ENCODE results near the gene AUTS2. TPM values are rescaled to one million over a fixed set of nuclear protein-coding genes. Genes with fewer than 3 reads are reported as not detected.

AUTS2 gene
- total RNA-seq, 2 donors from 2014 or later = 0.53 to 2.2 TPM

DNA sequence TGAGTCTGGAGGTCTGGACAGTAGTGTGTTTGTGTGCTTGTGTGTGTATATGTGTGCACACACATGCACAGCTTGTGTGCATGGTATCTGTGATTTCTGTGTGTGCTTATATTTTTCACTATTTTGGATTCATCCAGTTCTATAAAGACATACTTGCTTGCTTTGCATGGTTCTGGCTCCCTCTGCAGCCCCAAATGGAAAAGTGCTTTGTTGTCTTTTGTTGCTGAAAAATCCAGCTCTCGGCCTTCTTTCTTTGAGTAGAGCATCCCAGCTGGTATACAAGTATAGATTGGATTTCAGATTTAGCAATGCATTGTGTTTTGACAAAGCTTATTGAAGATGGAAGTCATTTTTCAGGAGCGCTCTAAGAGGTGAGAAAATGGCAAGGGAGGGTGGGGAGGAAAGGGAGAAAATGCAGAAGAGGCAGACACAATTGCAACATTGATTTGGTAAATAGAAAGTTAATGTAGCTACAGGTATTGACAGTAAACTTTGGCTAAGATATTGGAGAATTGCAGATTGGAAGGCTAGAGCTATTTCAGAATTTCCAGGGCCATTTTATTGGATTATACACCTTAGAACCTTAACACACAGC is 333.9 kb downstream of the AUTS2 start:
- DNase-seq (ENCODE audit: low spot score in 2 of 2) = no peak
- Mint-ChIP-seq H3K36me3 (no peaks in the 10 kb centered on the region), H3K9me3 (peaks cover 4 to 6% of the 10 kb centered on the region in 2 donors), H3K27ac (no peak overlapping the region)
- no peak for ATAC-seq

DNA sequence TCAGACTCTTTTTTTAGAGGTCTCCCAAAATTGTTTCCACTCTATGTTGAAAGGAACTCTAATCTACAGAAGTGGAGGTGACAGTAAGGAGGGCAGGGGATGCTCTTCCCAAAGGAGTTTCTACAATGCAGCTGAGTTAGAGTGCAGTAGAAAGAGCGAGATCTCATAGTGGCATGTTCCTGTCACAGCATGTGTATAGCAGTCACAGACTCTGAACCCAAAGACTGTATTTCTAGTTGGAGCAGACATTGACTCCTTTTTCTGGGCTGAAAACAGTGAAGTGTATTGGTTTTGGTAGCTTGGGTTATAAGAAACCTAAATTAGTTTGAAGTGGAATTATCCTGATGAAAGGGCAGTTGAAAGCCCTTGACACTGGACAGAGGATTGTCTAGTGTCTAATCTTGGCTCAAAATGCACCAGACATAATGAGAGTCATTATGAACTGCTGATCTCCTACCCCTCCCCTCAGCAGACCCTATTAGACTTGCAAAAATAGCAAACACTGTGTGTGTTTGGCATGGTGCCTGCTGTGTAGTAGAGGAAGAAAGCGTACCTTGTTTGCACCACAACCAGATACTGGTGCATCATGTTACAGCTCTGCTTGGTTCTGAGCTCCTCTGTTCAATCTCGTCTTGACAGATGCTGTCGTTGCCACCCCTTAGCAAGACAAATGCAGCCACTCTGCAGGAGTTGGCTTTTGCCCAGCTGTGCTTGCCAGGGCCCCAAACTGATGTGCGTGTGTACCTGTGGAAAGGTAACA is 336.0 kb downstream of the AUTS2 start:
- H3K27ac Mint-ChIP-seq = no peak overlapping the region
- no peaks in the 10 kb centered on the region for H3K36me3 Mint-ChIP-seq
- no peak for ATAC-seq
- no peak for DNase-seq (ENCODE audit: low spot score in 2 of 2)
- H3K9me3 Mint-ChIP-seq = peaks cover 2 to 3% of the 10 kb centered on the region in 2 donors

DNA sequence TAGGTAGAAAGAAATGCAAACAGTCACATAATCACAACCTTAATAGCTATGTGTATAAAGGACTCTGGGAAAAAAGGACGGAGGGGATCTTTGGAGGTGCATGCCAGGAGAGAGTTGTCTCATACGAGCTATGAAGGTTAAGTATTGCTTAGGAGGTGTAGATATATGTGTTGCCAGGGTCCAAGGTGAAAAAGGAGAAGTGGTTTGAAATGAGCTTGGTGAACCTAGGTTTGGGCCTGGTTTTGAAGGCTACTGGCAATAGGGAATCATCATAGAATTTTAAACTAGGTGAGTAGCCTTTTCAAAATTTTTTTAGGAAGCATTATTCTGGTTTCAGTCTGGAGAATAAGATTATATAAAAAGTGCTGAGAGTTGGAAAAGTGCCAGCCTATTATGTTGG is 336.8 kb downstream of the AUTS2 start:
- no peak for DNase-seq (ENCODE audit: low spot score in 2 of 2)
- Mint-ChIP-seq H3K9me3 (peaks cover 0 to under 1% of the 10 kb centered on the region in 2 donors), H3K27ac (no peak overlapping the region), H3K36me3 (no peaks in the 10 kb centered on the region)
- ATAC-seq = no peak

DNA sequence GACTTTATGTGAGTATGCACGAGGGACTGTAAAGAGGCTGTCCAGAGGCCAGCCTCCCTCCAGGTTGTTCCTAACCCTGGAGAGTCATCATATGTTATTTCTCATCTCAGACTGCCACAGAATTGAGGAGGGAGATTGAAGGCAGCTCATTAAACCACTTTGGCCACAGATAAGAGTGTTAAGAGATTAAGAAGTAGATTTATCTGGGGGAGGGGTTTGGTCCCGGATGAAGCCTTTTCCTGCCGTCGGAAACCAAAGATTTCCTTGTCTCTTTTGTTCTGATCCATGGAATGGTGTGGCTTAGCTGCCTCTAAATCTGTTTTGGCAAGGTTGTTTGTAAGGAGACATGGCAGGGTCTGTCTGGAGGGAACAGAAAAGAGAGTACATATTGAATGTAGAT is 338.8 kb downstream of the AUTS2 start:
- DNase-seq (ENCODE audit: low spot score in 2 of 2) = no peak
- peaks cover 0 to 7% of the 10 kb centered on the region in 2 donors for H3K9me3 Mint-ChIP-seq
- ATAC-seq = no peak
- H3K36me3 Mint-ChIP-seq = no peaks in the 10 kb centered on the region
- no peak overlapping the region for H3K27ac Mint-ChIP-seq

DNA sequence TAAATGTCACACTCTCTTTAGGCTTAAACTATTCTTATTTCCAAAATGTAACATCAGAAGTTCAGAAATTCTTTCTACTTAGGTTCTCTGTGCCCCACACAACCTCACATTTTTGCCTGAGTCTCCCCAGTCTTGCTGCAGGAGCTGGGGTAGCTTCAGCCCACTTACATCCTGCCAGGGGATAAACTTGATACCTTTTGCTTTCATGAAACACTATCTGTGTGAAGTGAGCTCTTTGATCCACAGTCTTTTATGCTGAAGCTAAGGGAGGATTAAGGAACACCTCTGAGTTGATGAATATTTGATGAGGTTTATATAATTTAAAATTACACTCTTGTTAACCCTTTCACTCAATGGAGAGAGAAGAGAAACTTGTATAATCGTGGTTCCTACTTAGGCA is 341.0 kb downstream of the AUTS2 start:
- H3K36me3 Mint-ChIP-seq = no peaks in the 10 kb centered on the region

DNA sequence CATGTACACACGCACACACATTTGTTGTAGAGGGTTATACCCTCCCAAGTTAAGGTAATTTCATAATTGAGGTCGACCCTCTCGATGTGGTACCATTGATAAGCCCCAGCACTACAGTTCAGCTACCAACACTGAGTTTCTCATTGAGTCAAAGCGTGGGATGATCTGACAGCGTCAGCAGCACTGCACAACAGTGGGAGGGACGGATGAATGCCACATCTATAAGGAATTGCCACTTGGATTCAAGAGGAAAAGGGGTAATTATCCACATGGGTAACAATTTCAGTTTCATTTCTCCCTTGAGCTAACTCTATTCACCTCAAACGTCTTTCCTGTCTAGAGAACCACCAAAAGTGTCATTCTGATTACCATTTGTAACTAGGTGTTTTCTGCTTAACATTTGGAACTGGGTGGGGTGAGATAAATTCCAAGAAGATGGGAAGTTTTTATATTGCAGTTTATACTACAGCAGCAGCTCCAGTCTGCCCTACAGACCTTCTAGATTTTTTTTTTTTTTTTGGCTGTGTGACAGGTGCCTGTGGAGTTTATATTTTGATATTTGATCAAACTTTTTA is 342.9 kb downstream of the AUTS2 start:
- peaks cover 0 to 7% of the 10 kb centered on the region in 2 donors for H3K9me3 Mint-ChIP-seq
- no peak overlapping the region for H3K27ac Mint-ChIP-seq
- ATAC-seq = no peak
- no peaks in the 10 kb centered on the region for H3K36me3 Mint-ChIP-seq
- DNase-seq (ENCODE audit: low spot score in 2 of 2) = no peak

More for the DNA sequence above, 341.0 kb downstream of the AUTS2 start:
- no peak for DNase-seq (ENCODE audit: low spot score in 2 of 2)
- no peak for ATAC-seq
- H3K9me3 Mint-ChIP-seq = peaks cover 0 to 7% of the 10 kb centered on the region in 2 donors
- H3K27ac Mint-ChIP-seq = no peak overlapping the region

DNA sequence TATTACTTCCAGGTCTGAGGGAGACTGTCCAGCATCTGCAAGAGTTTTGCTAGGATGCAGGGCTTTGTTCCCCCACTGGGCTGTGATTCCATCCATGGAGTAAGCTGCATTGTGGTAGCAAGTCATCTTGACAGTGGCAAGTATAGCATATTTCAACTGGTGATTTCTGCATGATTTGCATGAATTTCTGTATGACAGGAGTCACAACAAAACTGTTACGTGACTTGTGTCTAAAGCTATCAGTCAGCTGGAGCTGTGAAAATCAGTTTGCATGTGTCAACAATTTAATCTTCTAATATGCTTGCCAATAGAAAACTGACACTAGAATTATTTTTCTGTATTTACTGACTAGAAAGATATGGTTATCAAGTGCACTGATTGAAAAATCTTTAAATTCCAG is 344.3 kb downstream of the AUTS2 start:
- Mint-ChIP-seq H3K27ac (no peak overlapping the region), H3K36me3 (no peaks in the 10 kb centered on the region), H3K9me3 (peaks cover 0 to 7% of the 10 kb centered on the region in 2 donors)
- no peak for ATAC-seq
- no peak for DNase-seq (ENCODE audit: low spot score in 2 of 2)

DNA sequence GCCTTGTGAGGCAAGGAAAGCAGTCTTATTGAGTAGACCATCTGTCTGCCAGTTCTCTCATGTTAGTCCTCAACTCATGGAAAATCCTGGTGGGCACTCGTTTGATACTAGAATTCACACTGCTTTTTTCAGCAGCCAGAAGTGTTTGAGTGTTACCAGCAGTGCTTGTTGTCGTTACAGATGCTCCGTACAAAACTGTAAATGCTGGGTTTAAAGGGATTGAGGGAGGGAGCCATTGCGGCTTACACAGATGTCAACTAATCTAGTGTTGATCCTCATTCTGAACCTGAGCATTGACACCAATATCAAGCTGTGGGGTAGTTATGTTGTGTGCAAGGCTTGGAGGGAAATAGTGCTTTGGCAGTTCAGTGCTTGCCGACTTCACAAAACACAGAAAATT is 348.6 kb downstream of the AUTS2 start:
- ATAC-seq = no peak
- H3K9me3 Mint-ChIP-seq = no peaks in the 10 kb centered on the region
- no peaks in the 10 kb centered on the region for H3K36me3 Mint-ChIP-seq
- no peak overlapping the region for H3K27ac Mint-ChIP-seq
- no peak for DNase-seq (ENCODE audit: low spot score in 2 of 2)

DNA sequence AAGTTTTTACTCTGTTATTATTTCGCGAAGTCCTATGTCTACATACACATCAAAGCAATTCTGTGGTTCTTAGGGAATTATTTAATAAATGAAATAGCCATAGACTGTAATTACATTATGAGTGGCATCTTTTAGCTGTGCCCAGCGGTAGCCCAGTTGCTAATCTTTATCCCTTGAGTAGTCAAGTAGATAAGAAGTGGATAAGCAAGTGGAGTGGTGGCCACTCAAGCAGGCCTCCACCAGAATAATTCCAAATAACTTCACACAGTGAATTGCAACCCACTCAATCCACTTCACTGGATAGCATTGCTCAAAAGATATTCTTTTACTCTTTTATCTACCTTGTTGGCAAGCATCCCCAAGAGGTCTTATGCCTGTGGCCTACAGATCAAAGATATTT is 349.7 kb downstream of the AUTS2 start:
- Mint-ChIP-seq H3K9me3 (no peaks in the 10 kb centered on the region), H3K27ac (no peak overlapping the region), H3K36me3 (no peaks in the 10 kb centered on the region)
- no peak for DNase-seq (ENCODE audit: low spot score in 2 of 2)
- ATAC-seq = no peak

DNA sequence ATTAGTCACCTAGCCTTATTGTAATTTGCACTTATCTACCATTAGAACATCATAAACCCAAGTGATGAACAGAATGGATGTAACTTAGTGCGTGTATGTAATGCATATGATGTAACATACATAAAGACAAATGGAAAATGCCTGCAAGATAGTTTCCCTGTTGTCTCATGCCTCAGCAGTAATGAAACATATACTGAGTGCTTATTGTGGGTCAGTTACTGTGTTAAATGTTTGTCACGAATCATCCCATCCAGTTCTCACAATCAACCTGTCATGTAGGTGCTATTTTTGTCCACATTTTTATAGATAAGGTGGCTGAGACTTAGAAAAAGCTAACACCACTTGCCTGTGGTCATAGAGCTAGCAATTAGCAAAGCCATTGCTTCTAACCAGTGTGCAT is 350.8 kb downstream of the AUTS2 start:
- DNase-seq (ENCODE audit: low spot score in 2 of 2) (no peak), ATAC-seq (no peak)
- H3K36me3 Mint-ChIP-seq = no peaks in the 10 kb centered on the region
- H3K27ac Mint-ChIP-seq = no peak overlapping the region
- no peaks in the 10 kb centered on the region for H3K9me3 Mint-ChIP-seq

DNA sequence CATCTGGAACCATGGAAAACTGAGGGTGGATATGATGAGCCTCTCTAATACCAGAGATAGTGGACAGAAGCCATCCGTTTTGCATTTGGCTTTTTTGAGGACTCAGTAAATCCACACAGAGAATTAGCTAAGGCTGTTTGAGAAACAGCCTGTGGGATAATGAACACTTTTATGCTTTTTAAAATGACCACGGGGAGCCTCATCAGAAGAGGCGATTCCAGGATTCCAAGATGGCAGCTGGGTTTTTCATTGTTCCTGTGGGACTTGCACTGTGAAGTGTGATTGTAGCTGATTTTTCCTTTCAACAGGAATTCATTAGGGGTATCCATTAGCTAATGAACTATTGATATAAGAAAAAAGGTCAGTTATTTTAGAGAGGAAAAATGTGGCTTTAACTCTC is 353.2 kb downstream of the AUTS2 start:
- no peak for DNase-seq (ENCODE audit: low spot score in 2 of 2)
- Mint-ChIP-seq H3K9me3 (no peaks in the 10 kb centered on the region), H3K36me3 (no peaks in the 10 kb centered on the region), H3K27ac (no peak overlapping the region)
- ATAC-seq = no peak

DNA sequence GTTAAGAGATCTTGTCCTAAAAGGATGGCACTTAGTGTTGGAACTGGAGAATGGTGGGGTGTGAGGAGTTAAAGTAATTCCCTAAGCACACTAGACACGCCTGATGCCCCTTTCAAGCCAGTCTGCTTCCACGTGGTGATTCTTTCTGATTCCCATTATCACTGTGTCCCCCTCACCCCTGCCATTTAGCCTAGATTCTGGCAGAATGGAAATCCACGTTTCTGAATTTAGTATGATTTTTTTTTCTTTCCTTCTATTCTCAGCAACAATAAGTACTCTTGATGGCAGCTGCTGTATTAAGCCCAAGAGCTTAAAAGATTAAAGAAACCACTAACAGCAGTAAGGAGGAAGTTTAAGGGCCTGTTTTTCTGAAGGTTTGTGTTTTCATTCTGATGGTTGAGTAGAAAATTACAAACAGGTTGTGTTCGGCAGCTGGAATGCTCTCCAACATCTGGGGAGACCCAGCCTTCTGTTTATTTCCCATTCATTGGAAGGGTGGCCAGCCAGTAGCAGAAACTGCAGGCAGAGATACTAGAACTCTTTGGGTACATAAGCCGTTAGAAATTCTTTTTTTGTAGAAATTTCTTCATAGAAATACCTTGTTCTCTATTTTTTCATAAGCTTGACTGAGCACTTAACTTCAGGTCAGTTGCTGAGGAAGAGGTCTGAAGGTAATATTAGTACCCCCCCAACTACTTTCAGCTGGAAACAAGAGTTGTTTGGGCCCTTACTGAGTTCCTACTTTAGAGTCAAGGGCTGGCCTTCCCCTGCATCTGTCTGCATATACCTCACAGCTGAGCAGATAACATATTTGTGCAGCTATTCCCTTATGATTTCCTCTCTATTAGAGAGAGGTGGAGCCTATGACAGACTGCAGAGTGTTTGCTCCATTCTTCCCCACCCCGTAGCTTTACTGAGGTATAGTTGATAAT is 355.1 kb downstream of the AUTS2 start:
- Mint-ChIP-seq H3K9me3 (no peaks in the 10 kb centered on the region), H3K27ac (no peak overlapping the region), H3K36me3 (no peaks in the 10 kb centered on the region)
- ATAC-seq (no peak), DNase-seq (ENCODE audit: low spot score in 2 of 2) (no peak)

DNA sequence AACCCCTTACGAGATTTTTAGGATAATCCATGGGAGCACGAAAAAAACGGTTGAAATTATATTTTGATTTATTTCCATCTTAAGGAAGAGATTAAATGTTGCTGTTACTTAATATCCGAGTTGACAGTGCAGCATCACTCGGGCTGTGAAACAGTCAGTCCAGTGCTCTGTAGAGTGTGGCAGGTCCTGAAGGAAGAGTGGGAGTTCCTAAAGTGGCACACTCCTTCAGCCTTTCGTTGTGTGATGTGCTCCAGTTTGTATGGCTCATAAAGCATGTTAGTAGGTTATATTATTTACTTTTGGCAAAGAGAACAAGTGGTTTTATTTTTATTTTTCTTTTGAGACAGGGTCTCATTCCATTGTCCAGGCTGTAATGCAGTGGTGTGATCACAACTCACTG is 358.3 kb downstream of the AUTS2 start:
- DNase-seq (ENCODE audit: low spot score in 2 of 2) (no peak), ATAC-seq (no peak)
- no peaks in the 10 kb centered on the region for H3K9me3 Mint-ChIP-seq
- H3K36me3 Mint-ChIP-seq = no peaks in the 10 kb centered on the region
- H3K27ac Mint-ChIP-seq = no peak overlapping the region

DNA sequence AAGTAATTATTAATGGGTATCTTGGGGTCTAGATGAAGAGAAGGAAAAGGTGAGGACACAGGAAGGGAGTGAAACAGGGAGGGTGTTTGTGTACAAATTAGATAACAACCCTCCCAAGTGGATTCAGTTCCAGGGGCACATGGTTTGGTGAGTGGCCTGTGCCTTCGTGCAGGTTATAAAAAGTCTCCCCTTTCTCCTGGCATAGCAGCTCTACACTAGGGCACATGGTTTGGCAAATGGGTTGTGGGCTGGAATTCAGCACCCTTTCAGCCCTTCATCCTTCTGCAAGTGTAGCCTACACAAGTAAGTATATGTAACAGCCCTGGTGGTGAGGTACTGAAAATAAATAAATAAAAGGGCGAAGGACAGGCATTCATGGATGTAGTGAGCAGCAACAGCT is 359.4 kb downstream of the AUTS2 start:
- no peaks in the 10 kb centered on the region for H3K36me3 Mint-ChIP-seq
- H3K9me3 Mint-ChIP-seq = no peaks in the 10 kb centered on the region
- H3K27ac Mint-ChIP-seq = no peak overlapping the region
- DNase-seq (ENCODE audit: low spot score in 2 of 2) = no peak
- ATAC-seq = no peak

DNA sequence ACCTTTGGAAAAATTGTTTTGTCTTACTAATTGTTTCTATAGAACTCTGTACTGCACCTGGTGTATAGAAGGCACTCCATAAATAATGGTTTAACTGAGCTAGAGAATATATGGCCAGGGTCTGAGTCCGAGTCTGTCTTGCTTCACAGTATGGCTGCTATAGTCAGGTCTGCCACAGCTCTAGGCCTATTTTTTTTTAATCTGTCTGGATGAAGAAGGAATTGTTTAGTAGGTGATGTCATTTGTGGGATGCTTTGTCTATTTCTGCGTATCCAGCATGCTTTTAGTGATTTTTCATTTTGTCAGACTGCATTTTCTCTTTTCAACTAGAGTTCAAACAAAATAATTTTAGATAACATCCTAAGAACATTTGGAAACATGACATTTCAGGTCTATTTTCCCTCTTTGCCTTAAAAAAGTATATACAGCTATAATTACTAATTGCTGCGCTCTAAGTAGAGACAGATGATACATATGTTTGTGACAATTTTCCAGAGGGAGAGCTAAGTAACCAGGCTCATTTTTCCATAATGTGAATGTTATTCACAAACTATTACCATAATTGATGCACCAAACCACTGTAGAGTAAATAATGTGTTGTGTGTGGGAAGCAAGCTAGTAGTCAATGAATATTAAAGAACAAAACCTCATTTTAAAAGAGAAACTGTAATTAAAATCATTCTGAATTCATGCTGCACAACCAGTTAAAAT is 361.7 kb downstream of the AUTS2 start:
- DNase-seq (ENCODE audit: low spot score in 2 of 2) (no peak), ATAC-seq (no peak)
- Mint-ChIP-seq H3K27ac (no peak overlapping the region), H3K36me3 (no peaks in the 10 kb centered on the region), H3K9me3 (peaks cover 0 to 3% of the 10 kb centered on the region in 2 donors)

DNA sequence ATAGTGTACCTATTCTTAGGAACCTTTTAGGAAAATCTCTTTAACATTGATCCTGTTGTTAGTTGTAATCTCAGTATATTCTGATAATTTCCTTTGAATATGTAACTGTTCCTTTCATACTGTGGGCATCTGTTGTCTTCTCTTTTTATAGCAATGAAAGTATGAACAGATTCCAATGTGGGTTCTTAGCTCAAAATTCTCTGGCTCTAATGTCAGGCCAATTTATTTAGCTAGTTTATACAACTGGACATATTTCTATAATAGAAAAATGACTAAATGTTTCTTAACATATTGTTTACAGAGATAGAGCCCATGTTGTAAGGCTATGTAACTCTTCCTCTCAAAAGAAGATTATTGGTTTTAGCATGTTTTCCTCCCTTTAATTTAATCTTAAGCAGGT is 363.2 kb downstream of the AUTS2 start:
- DNase-seq (ENCODE audit: low spot score in 2 of 2) (no peak), ATAC-seq (no peak)
- no peak overlapping the region for H3K27ac Mint-ChIP-seq
- H3K36me3 Mint-ChIP-seq = no peaks in the 10 kb centered on the region
- peaks cover 0 to 6% of the 10 kb centered on the region in 2 donors for H3K9me3 Mint-ChIP-seq

Data from activated naive CD4-positive, alpha-beta T cell treated with anti-CD3 and anti-CD28 coated beads, Interleukin-2, amount 50 U/mL, for 72 hours (primary cell).